HG03064 (cell line): ENCODE data around the gene EMX1.

Experiments
- ATAC-seq: cut with Tn5 transposase; IDR thresholded peaks from one replicate; pipeline ENCODE4 v1.9.1; 2021; ENCODE audit warnings: low read depth; ENCODE audit not compliant: unreplicated experiment

Gene EMX1

GRCh38 chr2:72956050-72956395 lies 38.7 kb downstream of the EMX1 start:
- ATAC-seq: no peak

- no peak for ATAC-seq
Observed at GRCh38 chr2:72956936-72957335, 39.6 kb downstream of the EMX1 start.

DNA sequence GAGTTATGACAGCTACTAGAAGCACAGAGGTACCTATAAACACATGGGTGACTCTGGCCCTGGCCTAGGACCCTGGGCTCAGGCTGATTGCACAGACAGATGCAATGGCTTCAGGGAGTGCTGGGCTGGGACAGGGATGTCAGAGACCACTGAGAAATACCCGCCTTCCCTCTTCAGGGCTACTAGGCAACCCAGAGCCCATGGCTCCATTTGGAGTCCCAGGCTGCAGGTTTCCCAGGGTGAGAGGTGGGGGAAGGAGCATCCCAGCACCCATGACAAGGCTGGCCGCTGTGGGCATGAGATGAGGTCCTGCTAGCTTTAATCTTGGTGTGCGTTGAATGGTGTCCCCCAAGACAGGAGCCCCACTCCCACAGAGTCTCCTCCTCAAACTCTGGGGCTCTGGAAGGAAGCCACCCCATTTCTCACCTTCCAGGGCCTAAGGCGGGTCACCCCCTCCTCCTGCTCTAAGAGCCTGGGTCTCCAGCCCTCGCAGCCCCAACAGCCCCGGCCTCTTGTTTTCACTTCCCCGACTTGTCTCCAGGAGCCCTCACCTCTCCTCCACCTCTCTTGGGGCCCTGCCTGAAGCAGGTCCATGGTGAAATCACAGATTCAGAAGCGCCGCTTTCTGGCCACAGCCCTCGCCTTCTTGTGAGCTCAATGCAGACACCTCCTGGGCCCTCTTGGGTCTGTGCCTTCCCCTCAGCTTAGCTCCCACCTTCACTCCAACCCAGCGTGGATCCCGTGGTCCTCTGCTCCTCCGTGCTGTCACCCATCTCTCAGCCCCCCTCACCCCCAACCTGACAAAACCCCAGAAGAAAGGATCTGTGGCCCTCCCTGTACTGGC lies 41.4 kb downstream of the EMX1 start:
- no peak for ATAC-seq

- no peak for ATAC-seq
Observed at GRCh38 chr2:72959554-72959953, 42.2 kb downstream of the EMX1 start.

- no peak for ATAC-seq
Observed at GRCh38 chr2:72959995-72960981, 43.0 kb downstream of the EMX1 start.

- ATAC-seq: no peak
Observed at GRCh38 chr2:72961036-72961720, 43.9 kb downstream of the EMX1 start.

DNA sequence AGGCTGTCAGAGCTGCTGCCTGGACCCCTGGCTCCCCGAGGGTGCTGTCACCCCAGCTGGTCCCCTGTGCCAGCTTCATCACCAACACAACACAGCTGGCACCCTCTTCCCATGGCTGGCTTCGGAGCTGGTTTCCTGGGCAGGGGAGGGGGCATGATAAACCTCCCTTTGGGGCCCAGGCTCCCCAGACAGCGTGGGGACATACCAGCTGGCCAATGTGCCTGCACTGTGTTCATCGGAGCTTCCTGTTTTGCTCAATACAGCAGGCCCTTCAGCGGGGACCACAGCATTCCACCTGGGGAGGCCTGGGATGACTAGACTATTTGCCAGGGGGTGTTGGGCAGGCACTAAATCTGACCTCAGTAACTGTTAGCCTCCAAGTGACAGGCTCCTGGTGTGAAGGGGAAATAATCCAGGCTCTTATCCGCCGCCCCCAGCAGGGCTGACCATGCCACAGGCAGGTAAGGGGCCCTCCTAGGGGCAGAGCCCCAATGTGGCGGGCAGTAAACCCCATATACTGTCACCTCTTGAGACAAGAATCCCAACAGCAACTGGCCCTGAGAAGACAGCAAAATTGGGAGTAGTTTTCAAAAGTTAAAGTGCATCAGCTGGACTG lies 44.6 kb downstream of the EMX1 start:
- ATAC-seq: no peak

DNA sequence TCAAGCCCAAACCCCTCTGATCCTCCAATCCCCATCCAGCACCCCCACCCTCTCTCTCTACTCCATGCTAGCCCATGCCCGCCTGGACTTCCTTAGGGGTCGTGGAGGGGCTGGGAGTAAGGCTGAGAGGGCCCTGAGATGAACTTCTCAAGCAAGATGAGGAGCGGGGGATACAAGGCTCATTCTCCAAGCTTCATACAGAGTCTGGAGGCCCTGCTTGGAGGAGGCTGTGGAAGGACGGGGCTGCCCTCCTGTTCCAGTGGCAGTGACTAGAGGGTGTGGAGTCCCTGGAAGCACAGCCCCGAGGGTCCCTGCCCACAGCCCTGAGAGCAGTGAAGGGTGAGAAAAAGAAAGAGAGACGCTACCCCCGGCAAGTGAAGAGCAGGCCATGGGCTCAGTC lies 45.6 kb downstream of the EMX1 start:
- ATAC-seq: no peak

GRCh38 chr2:72963423-72964145 lies 46.3 kb downstream of the EMX1 start:
- ATAC-seq: no peak

DNA sequence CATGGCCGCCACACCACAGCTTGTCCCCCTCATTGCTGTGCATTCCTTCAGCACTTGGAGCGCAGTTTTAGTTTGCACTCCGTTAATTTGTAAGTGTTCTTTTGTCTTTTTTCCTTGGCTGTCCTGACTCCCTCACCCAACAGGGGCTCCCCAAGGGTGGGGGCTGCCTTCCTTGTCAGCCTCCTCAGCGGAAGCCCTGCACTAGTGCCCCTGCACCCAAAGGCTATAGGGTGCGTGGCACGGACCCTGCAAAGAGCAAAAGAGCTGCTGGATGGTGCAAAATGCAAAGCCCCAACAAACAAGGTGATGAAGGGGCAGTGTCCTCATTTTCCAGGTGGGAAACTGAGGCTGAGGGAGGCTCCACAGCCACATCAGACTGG lies 46.8 kb downstream of the EMX1 start:
- ATAC-seq: no peak

GRCh38 chr2:72965016-72965415 lies 47.7 kb downstream of the EMX1 start:
- no peak for ATAC-seq

GRCh38 chr2:72965770-72966450 lies 48.6 kb downstream of the EMX1 start:
- no peak for ATAC-seq

DNA sequence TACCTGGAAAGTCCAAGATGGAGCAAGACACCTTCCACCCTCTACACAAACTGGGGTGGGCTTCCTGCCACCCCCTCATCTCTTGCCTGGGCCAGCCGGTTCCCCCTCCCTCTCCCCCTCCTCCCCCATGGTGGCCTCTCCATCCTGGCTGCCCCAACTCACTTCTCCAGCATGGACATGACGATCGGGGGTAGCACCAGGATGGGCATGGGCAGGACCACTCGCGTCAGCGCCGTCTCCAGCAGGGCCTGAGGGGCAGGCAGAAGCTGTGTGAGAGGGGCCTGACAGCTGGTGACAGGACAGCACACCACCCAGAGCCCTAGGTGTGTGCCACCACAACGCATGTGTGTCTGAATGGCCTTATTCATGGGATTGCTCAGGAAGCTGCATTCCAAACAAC lies 51.0 kb downstream of the EMX1 start:
- ATAC-seq: no peak

GRCh38 chr2:72969706-72970105 lies 52.4 kb downstream of the EMX1 start:
- ATAC-seq: no peak

DNA sequence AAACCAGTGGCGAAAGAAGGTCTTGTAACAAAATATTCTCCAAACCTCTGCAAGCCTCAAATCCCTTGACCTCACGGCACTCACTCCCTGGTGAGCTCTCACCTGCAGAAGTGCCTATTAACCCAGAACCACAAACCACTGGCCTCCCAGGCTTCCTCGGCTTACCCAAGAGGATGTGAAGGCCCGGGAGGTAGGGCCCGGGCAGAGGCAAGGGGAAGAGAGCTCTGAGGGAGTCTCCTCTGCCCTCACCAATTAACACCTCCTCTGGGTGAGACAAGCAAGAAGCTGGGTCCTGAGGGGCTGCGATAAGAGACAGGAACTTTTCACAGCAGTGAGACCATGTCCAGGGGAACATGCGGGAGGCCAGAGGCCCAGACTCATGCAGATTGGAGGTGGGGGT lies 53.7 kb downstream of the EMX1 start:
- no peak for ATAC-seq

DNA sequence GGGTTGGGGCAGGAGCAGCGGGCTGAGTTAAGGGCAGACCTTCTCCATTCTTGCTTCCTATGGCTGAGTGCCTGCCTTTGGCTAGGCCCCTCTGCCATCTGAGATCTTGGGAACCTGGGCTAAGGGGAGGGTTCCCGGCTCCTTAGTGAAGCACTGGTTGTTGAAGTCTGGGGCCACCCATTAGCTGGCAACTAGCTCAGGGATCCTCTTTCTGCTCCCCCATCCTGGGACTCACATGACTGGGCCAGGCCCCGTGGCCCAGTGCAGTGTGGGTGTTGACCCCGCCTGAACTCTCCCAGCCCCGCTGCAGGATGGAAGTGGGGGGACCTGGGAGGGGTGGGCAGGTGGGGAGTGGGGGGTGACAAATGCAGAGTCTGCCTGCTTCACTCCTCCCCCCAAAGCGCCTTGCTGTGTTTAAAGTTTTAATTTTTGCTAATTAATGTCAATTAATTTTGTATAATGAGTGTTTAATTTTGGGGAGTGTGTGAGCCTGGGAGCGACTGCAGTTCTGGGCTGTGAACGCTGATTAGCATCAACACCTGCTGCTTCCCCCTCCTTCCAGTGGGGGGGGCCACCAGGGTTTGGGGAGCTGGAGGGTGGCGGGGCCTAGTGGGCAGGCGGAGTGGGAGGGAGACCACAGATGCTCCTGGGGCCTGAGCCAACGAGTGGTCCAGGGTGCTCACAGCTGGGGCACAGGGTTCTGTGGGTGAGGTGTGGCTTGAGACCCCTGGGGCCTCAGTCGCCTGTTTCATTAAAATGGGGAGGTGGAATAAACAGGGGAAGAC lies 55.2 kb downstream of the EMX1 start:
- no peak for ATAC-seq

DNA sequence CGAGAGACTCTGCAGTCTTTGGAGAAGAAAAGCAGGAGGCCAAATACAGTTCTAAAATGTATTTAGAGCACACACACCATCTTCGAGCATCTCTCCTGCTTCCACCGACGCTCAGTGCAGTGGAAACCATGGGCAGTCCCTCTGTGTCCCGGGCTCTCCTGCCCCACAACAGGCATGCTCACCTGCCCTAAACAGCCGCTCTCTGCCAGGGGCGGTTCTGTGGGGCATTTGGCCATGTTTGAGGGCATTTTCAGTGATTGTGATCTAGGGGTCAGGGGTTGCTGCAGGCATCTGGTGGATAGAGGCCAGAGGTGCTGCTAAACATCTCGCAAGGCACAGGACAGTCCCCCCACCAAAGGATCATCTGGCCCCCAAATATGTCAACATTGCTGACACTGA lies 55.8 kb downstream of the EMX1 start:
- ATAC-seq: no peak

DNA sequence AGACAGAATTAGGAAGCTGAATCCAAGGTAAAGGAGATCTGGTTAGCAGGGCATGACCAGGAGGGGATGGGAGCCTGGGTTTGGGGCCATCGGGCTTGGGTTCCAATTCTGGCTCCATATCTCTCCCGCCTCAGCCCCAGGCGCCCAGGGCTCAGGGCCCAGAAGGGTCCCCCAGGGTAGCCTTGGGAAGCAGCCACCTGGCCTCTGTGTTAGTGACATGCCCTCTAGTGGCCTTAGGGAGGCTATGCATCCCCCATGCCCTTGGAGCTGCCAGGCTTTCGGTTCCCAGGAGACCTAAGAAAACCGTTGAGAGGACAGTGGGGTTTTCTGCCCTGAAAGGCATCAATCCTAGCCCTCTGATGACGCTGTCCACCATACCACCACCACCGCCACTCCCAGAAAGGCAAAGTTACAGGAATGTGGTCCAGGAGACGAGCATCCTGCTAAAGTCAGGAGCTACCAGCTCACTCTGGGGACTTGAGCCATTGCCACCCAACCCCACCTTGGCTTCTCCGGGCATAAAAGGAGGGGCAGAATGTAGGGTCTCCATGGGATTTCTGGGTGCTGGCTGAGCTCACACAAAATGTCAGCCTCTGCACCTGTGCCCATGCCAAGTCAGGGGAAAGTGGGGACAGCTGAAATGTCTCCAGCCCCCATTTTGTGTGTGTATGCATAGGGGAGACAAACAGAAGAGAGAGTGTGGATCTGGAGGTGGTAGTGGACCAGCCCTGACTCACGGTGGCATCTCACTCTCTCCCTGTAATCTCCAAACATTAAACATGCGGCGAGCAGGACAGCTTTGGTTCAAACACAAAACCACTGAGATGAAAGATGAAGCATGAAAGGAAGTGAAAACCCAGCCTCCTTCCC lies 56.5 kb downstream of the EMX1 start:
- peak; percentile 65 for ATAC-seq
